Gastroesophageal sphincter (tissue), 3 donors: Measurements from ENCODE around the gene IPO11.

Experiments
- CTCF ChIP-seq, 4 experiments: fragments of 200-600 bp in 2 of 4; fragments of 450-650 bp in 2 of 4; sonication (generic) in 1 of 4; IDR thresholded peaks; one replicate each; pipeline ENCODE4 v1.5.1; 2017 to 2019; ENCODE audit warnings: antibody characterized with exemption in 4 of 4, mild to moderate bottlenecking in 2 of 4, moderate library complexity in 2 of 4
- POLR2A ChIP-seq, 2 donors: fragments of 450-650 bp; IDR thresholded peaks; one replicate each; pipeline ENCODE4 v1.6.1; 2017; ENCODE audit warnings: antibody characterized with exemption in 2 of 2, mild to moderate bottlenecking in 2 of 2, moderate library complexity in 1 of 2

- TF ChIP-seq CTCF (IDR thresholded peaks at IDR 0.05) (no peak), POLR2A (IDR thresholded peaks at IDR 0.05) (no peak)
Observed at GRCh38 chr5:62589504-62589903, 176.9 kb downstream of the IPO11 start.
